ENCODE data around the gene CLEC1B. TPM values are rescaled to one million over a fixed set of nuclear protein-coding genes. Genes with fewer than 3 reads are reported as not detected.

CLEC1B gene
- total and polyA plus RNA-seq, 2 of the 4 experiments (the other 2 are of a cell fraction) = not detected

- H2AFZ ChIP-seq (replicated peaks; ENCODE audit: low read length, poor library complexity) = no peak overlapping the region
- no peak overlapping the region for H3K4me3 ChIP-seq (ENCODE audit: insufficient read depth, low read depth, low read length)
- no peak overlapping the region for H2AK9ac ChIP-seq (replicated peaks; ENCODE audit: low read depth, low read length, poor library complexity)
- intact Hi-C loops (cut with micrococcal nuclease) = no loop called here
- H3K9me3 ChIP-seq (ENCODE audit: control insufficient read depth, insufficient read depth, low read length) = no peaks in the 10 kb centered on the region
- no peak overlapping the region for H3K27ac ChIP-seq (ENCODE audit: insufficient read depth, low read length)
- H3K4me2 ChIP-seq (ENCODE audit: low read depth, low read length) = no peak overlapping the region
- H4K5ac ChIP-seq (ENCODE audit: low read depth, low read length) = no peak overlapping the region
- no peak overlapping the region for H2AK5ac ChIP-seq (ENCODE audit: low read depth, low read length)
- H2BK5ac ChIP-seq (ENCODE audit: low read depth, low read length, poor library complexity, severe bottlenecking) = no peak overlapping the region
- ChIA-PET CTCF (no interaction called here), POLR2A (ENCODE audit: unreplicated experiment) (no interaction called here)
- H2BK20ac ChIP-seq (ENCODE audit: low read depth, low read length) = no peak overlapping the region
- dilution Hi-C loops (cut with HindIII; ENCODE audit: low sequenced_read_pairs, unreplicated experiment) = no loop called here
- H3K4me1 ChIP-seq (ENCODE audit: control insufficient read depth, insufficient read depth, low read length) = no peaks in the 10 kb centered on the region
- H3K14ac ChIP-seq (replicated peaks; ENCODE audit: low read depth, low read length) = no peak overlapping the region
- in situ Hi-C loops (cut with MboI; ENCODE audit: low sequenced_read_pairs) = no loop called here
- H3K56ac ChIP-seq (ENCODE audit: extremely low read depth, insufficient read depth, low read length) = no peak overlapping the region
- no peak overlapping the region for H3K4ac ChIP-seq (ENCODE audit: low read depth, low read length)
- H4K20me1 ChIP-seq (ENCODE audit: insufficient read depth, low read length) = no peaks in the 10 kb centered on the region
- H2BK120ac ChIP-seq (ENCODE audit: low read depth, low read length) = no peak overlapping the region
- H4K91ac ChIP-seq (ENCODE audit: insufficient read depth, low read depth, low read length) = no peak overlapping the region
- H3K18ac ChIP-seq (ENCODE audit: low read depth, low read length) = no peak overlapping the region
- no TSS peak for BruUV-seq (replicated peaks)
- no peak overlapping the region for H4K8ac ChIP-seq (ENCODE audit: low read depth in 2 of 2, low read length in 2 of 2)
- no peaks in the 10 kb centered on the region for H3K36me3 ChIP-seq (ENCODE audit: control insufficient read depth, insufficient read depth, low read length)
- TF ChIP-seq MAZ (IDR thresholded peaks at IDR 0.05; ENCODE audit: borderline replicate concordance, low read depth, low read length) (no peak), ELK1 (IDR thresholded peaks at IDR 0.05; ENCODE audit: borderline replicate concordance, low read depth, low read length) (no peak), SMC3 (IDR thresholded peaks at IDR 0.05; ENCODE audit: low read depth, low read length) (no peak), MAFK (IDR thresholded peaks at IDR 0.05; ENCODE audit: low read depth, low read length) (no peak), NFE2L2 (IDR thresholded peaks at IDR 0.05; ENCODE audit: low read depth, low read length) (no peak), CHD1 (IDR thresholded peaks at IDR 0.05; ENCODE audit: low read depth, low read length) (no peak), RFX5 (IDR thresholded peaks at IDR 0.05; ENCODE audit: low read depth, low read length) (no peak), USF2 (IDR thresholded peaks at IDR 0.05; ENCODE audit: low read depth, low read length) (no peak), MXI1 (IDR thresholded peaks at IDR 0.05; ENCODE audit: borderline replicate concordance, low read depth, low read length) (no peak)
- DNase-seq = no peak
- no peak overlapping the region for H3K9ac ChIP-seq (ENCODE audit: low read depth, low read length)
- no peak for ATAC-seq (ENCODE audit: low read depth)
- 43% methylated on average over 1 of the region's 5 CpGs; no CpG with 5 or more reads in 1 of the 2 experiments for WGBS, 2 experiments (ENCODE audit: extremely low coverage in 2 of 2, insufficient read length in 1 of 2)
- peaks cover 2% of the 10 kb centered on the region; the same call in 1 of the 2 replicates for H3K27me3 ChIP-seq (ENCODE audit: control insufficient read depth, insufficient read depth, low read length)
- H2BK15ac ChIP-seq (ENCODE audit: low read depth, low read length) = no peak overlapping the region
- H3K9me1 ChIP-seq (ENCODE audit: insufficient read depth, low read length) = no peaks in the 10 kb centered on the region; the same call in 1 of the 2 replicates
- H3K23ac ChIP-seq (ENCODE audit: low read depth, low read length) = no peak overlapping the region
- H3K79me1 ChIP-seq (ENCODE audit: low read depth in 1 of 2, low read length in 2 of 2) = no peaks in the 10 kb centered on the region
These were observed 47.8 kb downstream of the CLEC1B start for GRCh38 chr12:9951026-9951675.
